ENCODE data around the gene LDLR.

DNA sequence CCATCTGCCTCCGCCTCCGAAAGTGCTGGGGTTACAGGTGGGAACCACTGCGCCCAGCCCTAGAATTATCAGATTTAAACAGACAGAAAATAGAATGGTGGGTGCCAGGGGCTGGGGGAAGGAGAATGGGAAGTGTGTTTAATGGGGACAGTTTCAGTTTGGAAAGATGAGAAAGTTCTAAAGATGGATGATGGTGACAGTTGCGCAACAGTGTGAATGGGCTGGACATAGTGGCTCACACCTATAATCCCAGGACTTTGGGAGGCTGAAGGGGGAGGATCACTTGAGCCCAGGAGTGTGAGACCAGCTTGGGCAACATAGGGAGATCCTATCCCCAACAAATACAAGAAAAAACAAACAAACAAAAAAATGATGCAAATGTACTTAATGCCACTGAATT is 92.2 kb downstream of the LDLR start:
- TF ChIP-seq, protein P1, sequence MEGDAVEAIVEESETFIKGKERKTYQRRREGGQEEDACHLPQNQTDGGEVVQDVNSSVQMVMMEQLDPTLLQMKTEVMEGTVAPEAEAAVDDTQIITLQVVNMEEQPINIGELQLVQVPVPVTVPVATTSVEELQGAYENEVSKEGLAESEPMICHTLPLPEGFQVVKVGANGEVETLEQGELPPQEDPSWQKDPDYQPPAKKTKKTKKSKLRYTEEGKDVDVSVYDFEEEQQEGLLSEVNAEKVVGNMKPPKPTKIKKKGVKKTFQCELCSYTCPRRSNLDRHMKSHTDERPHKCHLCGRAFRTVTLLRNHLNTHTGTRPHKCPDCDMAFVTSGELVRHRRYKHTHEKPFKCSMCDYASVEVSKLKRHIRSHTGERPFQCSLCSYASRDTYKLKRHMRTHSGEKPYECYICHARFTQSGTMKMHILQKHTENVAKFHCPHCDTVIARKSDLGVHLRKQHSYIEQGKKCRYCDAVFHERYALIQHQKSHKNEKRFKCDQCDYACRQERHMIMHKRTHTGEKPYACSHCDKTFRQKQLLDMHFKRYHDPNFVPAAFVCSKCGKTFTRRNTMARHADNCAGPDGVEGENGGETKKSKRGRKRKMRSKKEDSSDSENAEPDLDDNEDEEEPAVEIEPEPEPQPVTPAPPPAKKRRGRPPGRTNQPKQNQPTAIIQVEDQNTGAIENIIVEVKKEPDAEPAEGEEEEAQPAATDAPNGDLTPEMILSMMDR (conservative IDR thresholded peaks at IDR 0.05; ENCODE audit: low read length): no peak
- no peak for TF ChIP-seq EZH2phosphoT487 (IDR thresholded peaks at IDR 0.05; ENCODE audit: borderline replicate concordance)
